IMR-90 (cell line): Measurements from ENCODE around the gene MKX. TPM values are rescaled to one million over a fixed set of nuclear protein-coding genes. Genes with fewer than 3 reads are reported as not detected.

Source experiments
- ATAC-seq: fragments of 200-7000 bp; cut with Tn5 transposase; 2 replicates; pipeline ENCODE4 v1.9.1; 2020; ENCODE audit warnings: low read depth, mild to moderate bottlenecking, moderate library complexity
- BruUV-seq: library from RNA; stranded (reverse); fragments of 400-500 nt; replicated peaks from 2 replicates; lab custom pipeline; 2021; lab: Mats Ljungman, UMichigan
- CTCF ChIA-PET: fragments of 300-600 bp; formaldehyde crosslinking; extraction: SDS; loops from one replicate; lab custom pipeline; 2021; ENCODE audit warnings: antibody characterized with exemption; lab: Yijun Ruan, JAX
- POLR2A ChIA-PET: fragments of 300-600 bp; sonication (Branson Sonifier 250); formaldehyde crosslinking; loops from one replicate; lab custom pipeline; 2022; ENCODE audit warnings: antibody characterized with exemption; ENCODE audit not compliant: unreplicated experiment; lab: Charles Lee
- DNase-seq: peaks from one replicate; pipeline ENCODE4 v3.0.0; 2013
- H2AFZ ChIP-seq: replicated peaks from 2 replicates; pipeline ENCODE3; 2013; ENCODE audit warnings: low read length, mild to moderate bottlenecking; ENCODE audit not compliant: poor library complexity
- H2AK5ac ChIP-seq: 2 replicates; pipeline ENCODE4 v1.6.1; 2013; ENCODE audit warnings: low read depth, low read length, inconsistent platforms
- H2AK9ac ChIP-seq: replicated peaks from 2 replicates; pipeline ENCODE3; 2013; ENCODE audit warnings: mild to moderate bottlenecking, low read depth, low read length, moderate library complexity; ENCODE audit not compliant: poor library complexity
- H2BK120ac ChIP-seq: 2 replicates; pipeline ENCODE4 v1.6.1; 2013; ENCODE audit warnings: low read depth, low read length, inconsistent platforms
- H2BK15ac ChIP-seq: 3 replicates; pipeline ENCODE4 v1.6.1; 2013; ENCODE audit warnings: low read depth, low read length, inconsistent platforms
- H2BK20ac ChIP-seq: 2 replicates; pipeline ENCODE4 v1.6.1; 2013; ENCODE audit warnings: low read depth, mild to moderate bottlenecking, inconsistent platforms, low read length, moderate library complexity
- H2BK5ac ChIP-seq: 2 replicates; pipeline ENCODE4 v1.6.1; 2013; ENCODE audit warnings: mild to moderate bottlenecking, low read depth, low read length, inconsistent platforms; ENCODE audit not compliant: poor library complexity, severe bottlenecking
- H3K14ac ChIP-seq: replicated peaks from 2 replicates; pipeline ENCODE4 v1.6.1; 2013; ENCODE audit warnings: low read depth, low read length, inconsistent platforms
- H3K18ac ChIP-seq: 2 replicates; pipeline ENCODE4 v1.6.1; 2013; ENCODE audit warnings: low read depth, low read length, control low read depth
- H3K23ac ChIP-seq: 2 replicates; pipeline ENCODE4 v1.6.1; 2013; ENCODE audit warnings: low read depth, low read length, inconsistent platforms
- H3K27ac ChIP-seq: 2 replicates; pipeline ENCODE4 v1.5.1; 2013; ENCODE audit warnings: mild to moderate bottlenecking, control low read depth, low read length; ENCODE audit not compliant: insufficient read depth
- H3K27me3 ChIP-seq: 2 replicates; pipeline ENCODE4 v1.6.1; 2013; ENCODE audit warnings: low read length; ENCODE audit not compliant: control insufficient read depth, insufficient read depth
- H3K36me3 ChIP-seq: 2 replicates; pipeline ENCODE4 v1.6.1; 2013; ENCODE audit warnings: low read length, mixed read lengths; ENCODE audit not compliant: control insufficient read depth, insufficient read depth
- H3K4ac ChIP-seq: 2 replicates; pipeline ENCODE4 v1.6.1; 2013; ENCODE audit warnings: low read depth, low read length, inconsistent platforms
- H3K4me1 ChIP-seq: 2 replicates; pipeline ENCODE4 v1.6.1; 2013; ENCODE audit warnings: low read length, mixed read lengths; ENCODE audit not compliant: control insufficient read depth, insufficient read depth
- H3K4me2 ChIP-seq: 2 replicates; pipeline ENCODE4 v1.6.1; 2013; ENCODE audit warnings: low read depth, mild to moderate bottlenecking, control low read depth, low read length, moderate library complexity
- H3K4me3 ChIP-seq: 2 replicates; pipeline ENCODE4 v1.5.1; 2013; ENCODE audit warnings: low read depth, mild to moderate bottlenecking, control low read depth, low read length, moderate library complexity; ENCODE audit not compliant: insufficient read depth
- H3K56ac ChIP-seq: 2 replicates; pipeline ENCODE4 v1.6.1; 2013; ENCODE audit warnings: low read length, inconsistent platforms; ENCODE audit not compliant: insufficient read depth; ENCODE audit errors: extremely low read depth
- H3K79me1 ChIP-seq, 2 experiments: 2 replicates each; pipeline ENCODE4 v1.6.1; 2013; ENCODE audit warnings: low read length in 2 of 2, inconsistent platforms in 1 of 2, low read depth in 1 of 2
- H3K9ac ChIP-seq: 2 replicates; pipeline ENCODE4 v1.6.1; 2013; ENCODE audit warnings: low read depth, low read length, control low read depth
- H3K9me1 ChIP-seq: 2 replicates; pipeline ENCODE4 v1.6.1; 2013; ENCODE audit warnings: low read length, inconsistent platforms; ENCODE audit not compliant: insufficient read depth
- H3K9me3 ChIP-seq: 2 replicates; pipeline ENCODE4 v1.6.1; 2013; ENCODE audit warnings: low read length; ENCODE audit not compliant: control insufficient read depth, insufficient read depth
- H4K20me1 ChIP-seq: 2 replicates; pipeline ENCODE4 v1.6.1; 2013; ENCODE audit warnings: low read length, inconsistent platforms; ENCODE audit not compliant: insufficient read depth
- H4K5ac ChIP-seq: 2 replicates; pipeline ENCODE4 v1.6.1; 2013; ENCODE audit warnings: mild to moderate bottlenecking, low read depth, low read length, control low read depth
- H4K8ac ChIP-seq, 2 experiments: 2 replicates each; pipeline ENCODE4 v1.6.1; 2013; ENCODE audit warnings: low read depth in 2 of 2, low read length in 2 of 2, control low read depth in 1 of 2, inconsistent platforms in 1 of 2
- H4K91ac ChIP-seq: 2 replicates; pipeline ENCODE4 v1.6.1; 2013; ENCODE audit warnings: low read depth, low read length, inconsistent platforms; ENCODE audit not compliant: insufficient read depth
- BHLHE40 ChIP-seq: fragments of 150-350 bp; IDR thresholded peaks from 2 replicates; pipeline ENCODE4 v1.6.1; 2016; ENCODE audit warnings: mild to moderate bottlenecking, low read depth, low read length
- CEBPB ChIP-seq: IDR thresholded peaks from 2 replicates; pipeline ENCODE4 v1.6.1; 2012; ENCODE audit warnings: low read depth, low read length, improper control_type of control experiment
- FOS ChIP-seq: fragments of 150-350 bp; IDR thresholded peaks from 2 replicates; pipeline ENCODE4 v1.6.1; 2016; ENCODE audit warnings: low read depth, low read length
- MAFK ChIP-seq: IDR thresholded peaks from 2 replicates; pipeline ENCODE4 v1.6.1; 2012; ENCODE audit warnings: low read depth, low read length, improper control_type of control experiment
- MAZ ChIP-seq: IDR thresholded peaks from 2 replicates; pipeline ENCODE4 v1.6.1; 2012; ENCODE audit warnings: low read depth, mild to moderate bottlenecking, low read length, improper control_type of control experiment, moderate library complexity, borderline replicate concordance
- MXI1 ChIP-seq: IDR thresholded peaks from 2 replicates; pipeline ENCODE4 v1.6.1; 2012; ENCODE audit warnings: low read depth, mild to moderate bottlenecking, low read length, moderate library complexity, borderline replicate concordance
- POLR2A ChIP-seq: IDR thresholded peaks from 2 replicates; pipeline ENCODE4 v1.6.1; 2012; ENCODE audit warnings: mild to moderate bottlenecking, low read depth, low read length
- RCOR1 ChIP-seq: IDR thresholded peaks from 2 replicates; pipeline ENCODE4 v1.6.1; 2012; ENCODE audit warnings: mild to moderate bottlenecking, low read length, improper control_type of control experiment; ENCODE audit not compliant: insufficient replicate concordance
- RFX5 ChIP-seq: IDR thresholded peaks from 2 replicates; pipeline ENCODE4 v1.8.0; 2012; ENCODE audit warnings: low read depth, mild to moderate bottlenecking, low read length, moderate library complexity
- WGBS, 2 experiments: methylation state at CpG; one replicate each; pipeline versions ENCODE4 v1.1.5 to v1.1.7; 2013; ENCODE audit warnings: missing lambda C conversion rate in 2 of 2; ENCODE audit not compliant: insufficient read length in 1 of 2; ENCODE audit errors: extremely low coverage in 2 of 2; 5-methylcytosine and 5-hydroxymethylcytosine counted together
- dilution Hi-C: fragments of 300-500 bp; cut with HindIII; formaldehyde crosslinking; loops from one replicate; pipeline ENCODE4 v1.14.3; 2018; ENCODE audit warnings: low sequenced_read_pairs; ENCODE audit not compliant: unreplicated experiment
- in situ Hi-C: fragments of 300-500 bp; cut with MboI; formaldehyde crosslinking; loops from 3 replicates; pipeline ENCODE4 v1.14.3; 2019; ENCODE audit warnings: low sequenced_read_pairs, inconsistent platforms, mixed read lengths
- intact Hi-C: fragments of 100-400 bp; cut with micrococcal nuclease; formaldehyde crosslinking; loops from 2 replicates; pipeline ENCODE4 v1.10.0; 2022
- polyA plus RNA-seq, 3 experiments: library from polyadenylated mRNA; depleted of rRNA; stranded (reverse); fragments of >200 nt; gene quantifications; 2 replicates each; pipeline ENCODE4 v1.2.3, GENCODE V29; 2012; ENCODE audit warnings: low replicate concordance in 1 of 3
- total RNA-seq: library from RNA; depleted of rRNA; stranded (reverse); fragments of >200 nt; gene quantifications from 2 replicates; pipeline ENCODE4 v1.2.3, GENCODE V29; 2012

Gene MKX
- total and polyA plus RNA-seq, 2 of the 4 experiments (the other 2 are of a cell fraction), result 0.10 to 0.36 TPM

- H2AFZ ChIP-seq, result peak overlapping the region; percentile 81
- TF ChIP-seq BHLHE40 (no peak), FOS (no peak), MXI1 (no peak), CEBPB (no peak), RFX5 (no peak), MAFK (no peak), POLR2A (no peak), MAZ (no peak), RCOR1 (no peak)
- H3K36me3 ChIP-seq, result no peaks in the 10 kb centered on the region
- no peak overlapping the region for H3K56ac ChIP-seq
- H2BK120ac ChIP-seq, result no peak overlapping the region
- H3K14ac ChIP-seq, result no peak overlapping the region
- no peak for ATAC-seq
- no peak for DNase-seq
- peaks cover 3% of the 10 kb centered on the region; the same call in 1 of the 2 replicates for H3K4me1 ChIP-seq
- POLR2A ChIA-PET, result no interaction called here
- H3K4me3 ChIP-seq, result peak overlapping the region; percentile 28
- H3K23ac ChIP-seq, result peak overlapping the region; percentile 24; the same call in 1 of the 2 replicates
- H4K5ac ChIP-seq, result no peak overlapping the region
- H3K79me1 ChIP-seq, result no peaks in the 10 kb centered on the region
- H4K20me1 ChIP-seq, result no peaks in the 10 kb centered on the region; the same call in 1 of the 2 replicates
- CTCF ChIA-PET, result interaction anchor here (1.2 kb wide), 1 partner anchor 495 kb away, joined by 3 read pairs; no protein-coding TSS in a partner anchor
- 0% methylated on average over 4 of the region's 25 CpGs; no CpG with 5 or more reads in 1 of the 2 experiments for WGBS, 2 experiments
- peak overlapping the region; percentile 42 for H2AK9ac ChIP-seq
- no peaks in the 10 kb centered on the region; the same call in 1 of the 2 replicates for H3K9me3 ChIP-seq
- intact Hi-C loops, result loop anchor here (5.0 kb wide), 1 partner anchor 251 kb away; the partner anchor contains the start of gene ODAD2
- H2BK5ac ChIP-seq, result no peak overlapping the region
- H4K91ac ChIP-seq, result no peak overlapping the region
- no peak overlapping the region for H3K9ac ChIP-seq
- no peaks in the 10 kb centered on the region for H3K9me1 ChIP-seq
- in situ Hi-C loops, result loop anchor here (25.0 kb wide), 2 partner anchors 441 to 641 kb away; no protein-coding TSS in a partner anchor
- H4K8ac ChIP-seq, result no peak overlapping the region
- H2BK15ac ChIP-seq, result no peak overlapping the region
- H2BK20ac ChIP-seq, result no peak overlapping the region; the same call in 1 of the 2 replicates
- H3K4ac ChIP-seq, result no peak overlapping the region
- no peak overlapping the region for H2AK5ac ChIP-seq
- peak overlapping the region; percentile 43; the same call in 1 of the 2 replicates for H3K4me2 ChIP-seq
- no peak overlapping the region for H3K18ac ChIP-seq
- dilution Hi-C loops, result no loop called here
- H3K27me3 ChIP-seq, result peaks cover 57% of the 10 kb centered on the region
- BruUV-seq, result no TSS peak
- H3K27ac ChIP-seq, result no peak overlapping the region
These were observed 927 bp upstream of the MKX start for GRCh38 chr10:27746397-27747095.
